Adrenal gland (tissue), 12 donors: ENCODE measurements around the gene MIPOL1. TPM values are rescaled to one million over a fixed set of nuclear protein-coding genes. Genes with fewer than 3 reads are reported as not detected.

Experiments used
- DNase-seq, 7 donors: peaks; one replicate each; pipeline ENCODE4 v3.0.0-alpha.2; 2019 to 2020
- H3K27ac ChIP-seq, 5 donors: fragments of 200-600 bp; sonication (generic) in 4 of 5; 1 replicate in 3 of 5; 2 replicates in 2 of 5; pipeline versions ENCODE4 v1.5.1 to v1.8.0; 2016 to 2020; ENCODE audit warnings: mild to moderate bottlenecking in 1 of 5
- H3K27me3 ChIP-seq: fragments of 200-600 bp; 2 replicates; pipeline ENCODE4 v1.8.0; 2021
- H3K36me3 ChIP-seq, 2 donors: fragments of 200-600 bp; replicated peaks in 1 of 2; 1 replicate in 1 of 2; 2 replicates in 1 of 2; pipeline versions ENCODE4 v1.5.1 to v1.8.0; 2018 to 2022
- H3K4me1 ChIP-seq, 2 donors: fragments of 200-600 bp; replicated peaks in 1 of 2; 1 replicate in 1 of 2; 2 replicates in 1 of 2; pipeline versions ENCODE4 v1.5.1 to v1.8.0; 2018 to 2021
- H3K4me3 ChIP-seq, 4 donors: fragments of 200-600 bp; sonication (generic) in 3 of 4; one replicate each; pipeline ENCODE4 v1.5.1; 2016 to 2018
- H3K9me3 ChIP-seq, 3 donors: fragments of 200-600 bp; sonication (generic) in 1 of 3; replicated peaks in 1 of 3; 1 replicate in 2 of 3; 2 replicates in 1 of 3; pipeline versions ENCODE4 v1.5.1 to v1.8.0; 2016 to 2021
- POLR2A ChIP-seq, 2 donors: fragments of 450-650 bp; IDR thresholded peaks; one replicate each; pipeline ENCODE4 v1.6.1; 2017; ENCODE audit warnings: antibody characterized with exemption in 2 of 2, mild to moderate bottlenecking in 2 of 2, moderate library complexity in 1 of 2
- WGBS, 4 donors: extraction: QIAGEN DNeasy Blood & Tissue Kit in 2 of 4; methylation state at CpG; one replicate each; pipeline versions ENCODE4 v1.1.5 to v1.1.7; 2013 to 2017; 5-methylcytosine and 5-hydroxymethylcytosine counted together
- intact Hi-C, 2 donors: fragments of 100-400 bp; cut with DNase I; formaldehyde crosslinking; loops; one replicate each; pipeline versions ENCODE4 v1.14.1 to v1.15.0; 2022 to 2023
- polyA plus RNA-seq, 3 donors: library from polyadenylated mRNA; stranded (reverse); fragments of 200-250 nt in 2 of 3; fragments of 350-450 nt in 1 of 3; fragmentation: Illumina TruSeq in 1 of 3; extraction: RNeasy Lipid Tissue Mini Kit (QIAGEN cat#74804) in 1 of 3; gene quantifications; one replicate each; pipeline ENCODE4 v1.2.3, GENCODE V29; 2013 to 2014
- total RNA-seq, 9 donors: library from RNA; depleted of rRNA in 4 of 9; stranded (reverse); fragments of >200 nt in 4 of 9; fragments of 120-200 nt in 1 of 9; fragmentation: NEBNext Ultra II Directional in 1 of 9; extraction: Animal tissue kit (Norgen Biotek cat#: 25700) in 1 of 9; gene quantifications; one replicate each; pipeline versions ENCODE4 v1.1.0 to v1.2.4, GENCODE V29; 2013 to 2023
- TF ChIP-seq, protein P1 (sequence below), 6 experiments: fragments of 450-650 bp in 4 of 6; fragments of 200-600 bp in 2 of 6; sonication (generic) in 1 of 6; IDR thresholded peaks; 1 replicate in 5 of 6; 2 replicates in 1 of 6; pipeline versions ENCODE4 v1.5.1 to v1.8.0; 2016 to 2021; ENCODE audit warnings: antibody characterized with exemption in 6 of 6, mild to moderate bottlenecking in 2 of 6, moderate library complexity in 1 of 6
- donor health status: healthy with polysubstance abuse.
- donor health status: Bipolar disorder and iron deficiency.
- donor health status: DM: yes; HTN: yes; CAD: no.
- donor health status: DM: no; HTN: no; CAD: no.
- donor health status: DM: no; HTN: no; CAD: no.
- donor health status: DM: yes; HTN: yes; CAD: no.

The MIPOL1 gene
- total and polyA plus RNA-seq, 12 donors: 2.6 to 19.1 (median 7.8) TPM

DNA sequence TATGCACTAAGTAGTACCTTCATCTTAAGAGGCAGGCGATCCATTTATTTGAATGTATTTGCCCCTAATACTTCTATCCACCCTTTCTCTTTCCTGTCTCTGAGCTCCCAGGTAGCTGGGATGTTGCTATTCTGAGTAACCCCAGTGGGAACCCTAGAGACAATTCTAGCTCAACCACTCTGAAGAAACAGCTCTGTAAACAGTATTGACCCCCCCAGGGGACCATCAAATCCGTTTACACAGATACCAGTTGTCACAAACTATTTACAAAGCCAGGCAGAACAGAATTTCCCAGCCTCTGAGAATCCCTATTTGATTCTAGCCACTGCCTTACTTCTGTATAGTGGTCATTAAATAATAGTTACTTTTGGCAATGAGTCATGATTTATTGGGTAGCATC is 64.9 kb downstream of the MIPOL1 start:
- Histone ChIP-seq H3K36me3 (no peaks in the 10 kb centered on the region), H3K9me3 (no peaks in the 10 kb centered on the region), H3K4me1 (no peaks in the 10 kb centered on the region), H3K4me3 (no peak overlapping the region), H3K27ac (no peak overlapping the region), H3K27me3 (no peaks in the 10 kb centered on the region)
- TF ChIP-seq, protein P1, sequence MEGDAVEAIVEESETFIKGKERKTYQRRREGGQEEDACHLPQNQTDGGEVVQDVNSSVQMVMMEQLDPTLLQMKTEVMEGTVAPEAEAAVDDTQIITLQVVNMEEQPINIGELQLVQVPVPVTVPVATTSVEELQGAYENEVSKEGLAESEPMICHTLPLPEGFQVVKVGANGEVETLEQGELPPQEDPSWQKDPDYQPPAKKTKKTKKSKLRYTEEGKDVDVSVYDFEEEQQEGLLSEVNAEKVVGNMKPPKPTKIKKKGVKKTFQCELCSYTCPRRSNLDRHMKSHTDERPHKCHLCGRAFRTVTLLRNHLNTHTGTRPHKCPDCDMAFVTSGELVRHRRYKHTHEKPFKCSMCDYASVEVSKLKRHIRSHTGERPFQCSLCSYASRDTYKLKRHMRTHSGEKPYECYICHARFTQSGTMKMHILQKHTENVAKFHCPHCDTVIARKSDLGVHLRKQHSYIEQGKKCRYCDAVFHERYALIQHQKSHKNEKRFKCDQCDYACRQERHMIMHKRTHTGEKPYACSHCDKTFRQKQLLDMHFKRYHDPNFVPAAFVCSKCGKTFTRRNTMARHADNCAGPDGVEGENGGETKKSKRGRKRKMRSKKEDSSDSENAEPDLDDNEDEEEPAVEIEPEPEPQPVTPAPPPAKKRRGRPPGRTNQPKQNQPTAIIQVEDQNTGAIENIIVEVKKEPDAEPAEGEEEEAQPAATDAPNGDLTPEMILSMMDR (IDR thresholded peaks at IDR 0.05): no peak
- no peak for TF ChIP-seq POLR2A (IDR thresholded peaks at IDR 0.05)
- 64 to 78% (median 67%) methylated on average over 2 of the region's 2 CpGs for WGBS, 4 donors
- DNase-seq: no peak
- intact Hi-C loops: no loop called here

DNA sequence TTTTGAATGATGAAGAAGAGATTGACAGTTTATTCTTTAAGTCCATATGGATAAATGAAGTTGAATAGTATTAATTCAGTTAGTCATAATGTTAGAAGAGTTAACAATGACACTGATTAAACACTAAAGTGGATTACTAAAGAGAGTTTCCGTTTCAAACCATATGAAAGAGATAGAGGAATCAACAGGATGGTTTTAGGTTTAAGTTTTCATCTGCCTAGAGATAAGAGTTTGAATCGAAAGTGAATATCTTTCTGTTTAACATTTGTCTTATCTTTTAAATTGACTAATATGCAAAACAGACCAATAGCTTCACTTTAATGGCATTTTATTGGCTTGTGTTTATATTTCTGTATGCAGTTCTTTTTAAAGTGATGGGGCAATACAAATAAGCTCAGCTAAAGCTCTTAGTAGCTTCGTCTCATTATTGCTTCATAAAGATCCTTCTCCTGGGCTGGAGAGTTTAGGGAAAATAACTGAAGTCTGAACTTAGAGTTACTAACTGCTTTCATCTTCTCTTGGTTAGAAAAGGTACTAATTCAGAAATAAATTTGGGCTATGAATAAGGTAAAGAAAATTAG is 66.0 kb downstream of the MIPOL1 start:
- DNase-seq: no peak

DNA sequence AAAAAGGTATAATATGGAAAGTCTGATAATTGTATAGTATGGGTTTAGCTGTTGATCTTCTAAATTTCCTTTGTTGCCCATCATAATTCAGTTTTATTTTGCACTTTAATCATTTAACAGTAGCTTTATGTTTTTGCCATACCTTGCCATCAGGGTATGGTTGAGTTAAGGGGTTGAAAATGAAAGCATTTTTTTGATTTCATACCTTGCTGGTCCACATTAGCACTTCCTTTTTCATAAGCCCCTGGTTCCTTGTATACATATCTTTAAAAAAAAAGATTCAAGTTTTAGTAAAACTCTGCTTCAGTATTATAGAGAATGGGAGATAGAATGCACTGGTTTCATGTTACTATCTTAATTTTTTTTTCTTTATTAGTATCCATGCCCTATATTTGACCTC is 71.1 kb downstream of the MIPOL1 start:
- TF ChIP-seq, protein P1 (IDR thresholded peaks at IDR 0.05): no peak
- no peak for TF ChIP-seq POLR2A (IDR thresholded peaks at IDR 0.05)
- Histone ChIP-seq H3K27me3 (no peaks in the 10 kb centered on the region), H3K9me3 (no peaks in the 10 kb centered on the region), H3K27ac (no peak overlapping the region), H3K4me1 (no peaks in the 10 kb centered on the region), H3K36me3 (no peaks in the 10 kb centered on the region), H3K4me3 (no peak overlapping the region)
- intact Hi-C loops: no loop called here
- no peak for DNase-seq

More for the DNA sequence above, 66.0 kb downstream of the MIPOL1 start:
- no peaks in the 10 kb centered on the region for H3K4me1 ChIP-seq
- 68 to 82% (median 75%) methylated on average over 3 of the region's 3 CpGs for WGBS, 4 donors
- no peaks in the 10 kb centered on the region for H3K27me3 ChIP-seq
- no peak overlapping the region for H3K4me3 ChIP-seq
- H3K36me3 ChIP-seq: no peaks in the 10 kb centered on the region
- TF ChIP-seq POLR2A (IDR thresholded peaks at IDR 0.05): no peak
- TF ChIP-seq, protein P1 (IDR thresholded peaks at IDR 0.05): no peak
- no peaks in the 10 kb centered on the region for H3K9me3 ChIP-seq
- no peak overlapping the region for H3K27ac ChIP-seq
- intact Hi-C loops: no loop called here

DNA sequence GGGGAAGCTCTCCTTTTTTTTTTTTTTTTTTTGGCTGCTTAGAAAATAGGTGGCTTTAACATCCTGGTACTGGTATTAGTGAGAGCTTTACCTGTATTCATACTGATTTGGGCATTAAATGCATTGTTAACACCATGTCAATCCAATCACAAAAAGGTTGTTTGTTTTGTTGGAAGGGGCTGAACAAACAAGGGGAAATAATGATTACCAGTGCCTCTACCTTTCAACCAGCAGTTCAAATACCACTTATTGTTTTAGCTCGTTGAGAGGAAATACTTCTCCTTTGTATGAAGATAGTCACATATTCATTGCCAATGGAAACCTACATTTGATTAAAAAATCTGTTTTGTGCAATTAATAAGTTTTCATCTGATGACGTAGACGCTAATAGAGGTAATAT is 72.9 kb downstream of the MIPOL1 start:
- 91 to 93% (median 92%) methylated on average over 3 of the region's 3 CpGs for whole genome bisulfite sequencing, 4 donors
- intact Hi-C loops: no loop called here
- no peak overlapping the region for H3K4me3 ChIP-seq

More for the DNA sequence above, 72.9 kb downstream of the MIPOL1 start:
- no peak for DNase-seq
- no peaks in the 10 kb centered on the region for H3K27me3 ChIP-seq
- no peaks in the 10 kb centered on the region for H3K36me3 ChIP-seq
- H3K9me3 ChIP-seq: no peaks in the 10 kb centered on the region
- no peaks in the 10 kb centered on the region for H3K4me1 ChIP-seq
- no peak overlapping the region for H3K27ac ChIP-seq
- no peak for TF ChIP-seq POLR2A (IDR thresholded peaks at IDR 0.05)
- TF ChIP-seq, protein P1 (IDR thresholded peaks at IDR 0.05): no peak
